HepG2 (cell line): ENCODE data around the gene RGS19. TPM values are rescaled to one million over a fixed set of nuclear protein-coding genes. Genes with fewer than 3 reads are reported as not detected.
A peak's percentile ranks its signal among the peaks of the same experiment; 100 is the strongest.

ENCODE experiments used
- CREM ChIP-seq, 2 experiments: sonication (generic) in 1 of 2; formaldehyde crosslinking in 1 of 2; IDR thresholded peaks; 2 replicates each; pipeline versions ENCODE4 v1.4.0 to v1.6.1; 2016 to 2020; ENCODE audit warnings: antibody characterized with exemption in 1 of 2, mild to moderate bottlenecking in 1 of 2, missing genetic modification reagents in 1 of 2
- DMAP1 ChIP-seq: IDR thresholded peaks from 2 replicates; pipeline ENCODE4 v1.6.1; 2016
- ETV6 ChIP-seq: sonication (generic); formaldehyde crosslinking; conservative IDR thresholded peaks from 2 replicates; pipeline ENCODE4 v1.4.0; 2020; ENCODE audit warnings: missing genetic modification reagents
- HOXA3 ChIP-seq: sonication (generic); formaldehyde crosslinking; IDR thresholded peaks from 2 replicates; pipeline ENCODE4 v1.5.0; 2020; ENCODE audit warnings: missing genetic modification reagents
- NR1H2 ChIP-seq: sonication (generic); formaldehyde crosslinking; IDR thresholded peaks from 2 replicates; pipeline ENCODE4 v1.8.1; 2022; ENCODE audit warnings: low read depth, missing genetic modification reagents, borderline replicate concordance
- POLR2A ChIP-seq, 2 experiments: IDR thresholded peaks; 2 replicates each; pipeline ENCODE4 v1.6.1; 2011; ENCODE audit warnings: low read depth in 2 of 2, low read length in 2 of 2, mild to moderate bottlenecking in 1 of 2, moderate library complexity in 1 of 2; ENCODE audit not compliant: insufficient read depth in 1 of 2
- RFX3 ChIP-seq: IDR thresholded peaks from 2 replicates; pipeline ENCODE4 v1.6.1; 2016; ENCODE audit warnings: missing biosample characterization, missing genetic modification reagents
- RFXANK ChIP-seq: IDR thresholded peaks from 2 replicates; pipeline ENCODE4 v1.6.1; 2016
- RNF2 ChIP-seq: fragments of 450-650 bp; conservative IDR thresholded peaks from 2 replicates; pipeline ENCODE4 v1.6.1; 2016; ENCODE audit warnings: low read depth
- ZBTB38 ChIP-seq: sonication (generic); formaldehyde crosslinking; IDR thresholded peaks from 2 replicates; pipeline ENCODE4 v1.5.1; 2020; ENCODE audit warnings: mild to moderate bottlenecking, missing genetic modification reagents
- ZNF121 ChIP-seq: sonication (generic); formaldehyde crosslinking; IDR thresholded peaks from 2 replicates; pipeline ENCODE4 v1.5.0; 2020; ENCODE audit warnings: mild to moderate bottlenecking, missing genetic modification reagents
- ZNF331 ChIP-seq: sonication (generic); formaldehyde crosslinking; IDR thresholded peaks from 2 replicates; pipeline ENCODE4 v1.4.0; 2020; ENCODE audit warnings: missing genetic modification reagents
- ZNF792 ChIP-seq: IDR thresholded peaks from 2 replicates; pipeline ENCODE4 v1.6.1; 2016
- ZNF816 ChIP-seq: sonication (generic); formaldehyde crosslinking; IDR thresholded peaks from 2 replicates; pipeline ENCODE4 v1.8.0; 2022; ENCODE audit warnings: missing genetic modification reagents, mild to moderate bottlenecking, borderline replicate concordance
- polyA plus RNA-seq, 8 experiments: library from polyadenylated mRNA; depleted of rRNA in 3 of 8; stranded (reverse) in 7 of 8; unstranded in 1 of 8; fragments of >200 nt; fragmentation: Illumina TruSeq in 4 of 8; extraction: Trizol in 4 of 8; gene quantifications; 2 replicates each; pipeline versions ENCODE4 v1.2.1 to v1.2.3, GENCODE V29; 2011 to 2016; ENCODE audit warnings: low read depth in 4 of 8, missing spikeins in 1 of 8, mixed read lengths in 1 of 8; ENCODE audit not compliant: insufficient read depth in 1 of 8
- total RNA-seq, 5 experiments: library from RNA; depleted of rRNA; stranded (reverse); fragments of >200 nt; fragmentation: Illumina TruSeq; extraction: Trizol; gene quantifications; 2 replicates each; pipeline ENCODE4 v1.2.3, GENCODE V29; 2016; ENCODE audit warnings: low read depth in 1 of 5
- TF ChIP-seq, protein P1 (sequence below): sonication (generic); formaldehyde crosslinking; IDR thresholded peaks from 2 replicates; pipeline ENCODE4 v1.8.1; 2022; ENCODE audit warnings: low read depth, mild to moderate bottlenecking, missing genetic modification reagents
- TF ChIP-seq, protein P2 (sequence below): IDR thresholded peaks from 2 replicates; pipeline ENCODE4 v1.6.1; 2016; ENCODE audit warnings: missing compliant biosample characterization, missing genetic modification reagents, borderline replicate concordance
- TF ChIP-seq, protein P3 (sequence below): sonication (generic); formaldehyde crosslinking; IDR thresholded peaks from 2 replicates; pipeline ENCODE4 v1.4.0; 2020; ENCODE audit warnings: missing genetic modification reagents, borderline replicate concordance

Gene RGS19
- total and polyA plus RNA-seq, 2 of the 13 experiments (the other 11 are each of a cell fraction or from before 2014, with no cell fraction given) = 10.7 to 11.9 TPM

DNA sequence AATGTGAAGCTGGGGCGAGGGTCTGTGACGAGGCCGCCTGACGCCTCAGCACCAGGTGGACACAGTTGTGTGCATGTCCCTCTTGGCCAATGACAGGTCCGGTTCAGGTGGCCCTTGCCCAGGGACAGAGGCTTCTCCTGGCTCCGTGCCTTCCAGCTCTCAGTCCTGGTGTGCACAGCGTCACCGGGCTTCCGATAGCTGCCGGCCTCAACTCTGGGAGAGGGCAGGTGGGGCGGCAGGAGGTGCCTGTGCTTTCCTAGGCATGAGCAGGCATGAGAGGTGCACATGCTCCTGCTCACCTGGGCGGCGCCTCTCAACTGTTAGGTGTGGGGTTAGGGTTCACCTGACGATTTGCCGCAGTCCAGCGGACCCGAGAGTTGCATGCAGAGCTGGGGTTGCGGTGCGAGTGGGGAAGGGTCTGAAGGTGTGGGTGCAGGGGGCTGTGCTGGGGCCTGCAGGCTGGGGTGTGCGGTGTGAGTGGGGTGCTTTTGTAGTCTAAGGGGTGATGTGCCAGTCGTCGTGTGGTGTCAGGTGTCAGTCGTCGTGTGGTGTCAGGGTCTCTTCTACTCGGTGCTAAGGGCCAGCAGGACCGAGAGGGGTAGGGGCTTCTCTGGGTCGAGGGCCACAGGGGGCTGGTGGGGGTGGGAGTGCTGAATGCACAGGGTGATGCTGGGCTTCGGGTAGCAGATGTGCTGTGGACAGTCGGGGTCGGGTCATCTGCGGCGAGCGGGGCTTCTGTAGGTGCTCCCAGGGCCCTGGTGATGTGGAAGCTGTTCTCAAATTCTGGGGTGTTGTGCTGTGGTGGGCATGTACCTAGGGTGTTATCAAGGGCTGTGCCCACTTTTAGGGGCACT lies 26.1 kb downstream of the RGS19 start (continued):
- TF ChIP-seq HOXA3 (CRISPR knock-in tag) (no peak), ZNF121 (CRISPR knock-in tag) (no peak), RFXANK (CRISPR knock-in tag) (no peak), ZNF792 (CRISPR knock-in tag) (peak; percentile 49; the same call in 1 of the 2 replicates), CREM (IDR thresholded peaks at IDR 0.05) (no peak), CREM (CRISPR knock-in tag; IDR thresholded peaks at IDR 0.05) (no peak), ZNF816 (CRISPR knock-in tag) (no peak), ZNF331 (CRISPR knock-in tag) (no peak), POLR2A (IDR thresholded peaks at IDR 0.05; ENCODE audit: insufficient read depth in 1 of 2, low read depth in 2 of 2, low read length in 2 of 2) (no peak; a peak in 1 of 4 replicates), ETV6 (CRISPR knock-in tag) (no peak), RFX3 (no peak), NR1H2 (CRISPR knock-in tag) (0 out of 2 replicates have a peak, but pooled peaks have one; percentile 59), DMAP1 (CRISPR knock-in tag) (0 out of 2 replicates have a peak, but pooled peaks have one; percentile 63), RNF2 (peak; percentile 90), ZBTB38 (CRISPR knock-in tag) (peak; percentile 67)
- TF ChIP-seq, protein P1, sequence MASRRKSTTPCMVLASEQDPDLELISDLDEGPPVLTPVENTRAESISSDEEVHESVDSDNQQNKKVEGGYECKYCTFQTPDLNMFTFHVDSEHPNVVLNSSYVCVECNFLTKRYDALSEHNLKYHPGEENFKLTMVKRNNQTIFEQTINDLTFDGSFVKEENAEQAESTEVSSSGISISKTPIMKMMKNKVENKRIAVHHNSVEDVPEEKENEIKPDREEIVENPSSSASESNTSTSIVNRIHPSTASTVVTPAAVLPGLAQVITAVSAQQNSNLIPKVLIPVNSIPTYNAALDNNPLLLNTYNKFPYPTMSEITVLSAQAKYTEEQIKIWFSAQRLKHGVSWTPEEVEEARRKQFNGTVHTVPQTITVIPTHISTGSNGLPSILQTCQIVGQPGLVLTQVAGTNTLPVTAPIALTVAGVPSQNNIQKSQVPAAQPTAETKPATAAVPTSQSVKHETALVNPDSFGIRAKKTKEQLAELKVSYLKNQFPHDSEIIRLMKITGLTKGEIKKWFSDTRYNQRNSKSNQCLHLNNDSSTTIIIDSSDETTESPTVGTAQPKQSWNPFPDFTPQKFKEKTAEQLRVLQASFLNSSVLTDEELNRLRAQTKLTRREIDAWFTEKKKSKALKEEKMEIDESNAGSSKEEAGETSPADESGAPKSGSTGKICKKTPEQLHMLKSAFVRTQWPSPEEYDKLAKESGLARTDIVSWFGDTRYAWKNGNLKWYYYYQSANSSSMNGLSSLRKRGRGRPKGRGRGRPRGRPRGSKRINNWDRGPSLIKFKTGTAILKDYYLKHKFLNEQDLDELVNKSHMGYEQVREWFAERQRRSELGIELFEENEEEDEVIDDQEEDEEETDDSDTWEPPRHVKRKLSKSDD (CRISPR knock-in tag) = no peak
- TF ChIP-seq, protein P2, sequence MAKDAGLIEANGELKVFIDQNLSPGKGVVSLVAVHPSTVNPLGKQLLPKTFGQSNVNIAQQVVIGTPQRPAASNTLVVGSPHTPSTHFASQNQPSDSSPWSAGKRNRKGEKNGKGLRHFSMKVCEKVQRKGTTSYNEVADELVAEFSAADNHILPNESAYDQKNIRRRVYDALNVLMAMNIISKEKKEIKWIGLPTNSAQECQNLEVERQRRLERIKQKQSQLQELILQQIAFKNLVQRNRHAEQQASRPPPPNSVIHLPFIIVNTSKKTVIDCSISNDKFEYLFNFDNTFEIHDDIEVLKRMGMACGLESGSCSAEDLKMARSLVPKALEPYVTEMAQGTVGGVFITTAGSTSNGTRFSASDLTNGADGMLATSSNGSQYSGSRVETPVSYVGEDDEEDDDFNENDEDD (CRISPR knock-in tag) = peak; percentile 84; the same call in 1 of the 2 replicates
- TF ChIP-seq, protein P3, sequence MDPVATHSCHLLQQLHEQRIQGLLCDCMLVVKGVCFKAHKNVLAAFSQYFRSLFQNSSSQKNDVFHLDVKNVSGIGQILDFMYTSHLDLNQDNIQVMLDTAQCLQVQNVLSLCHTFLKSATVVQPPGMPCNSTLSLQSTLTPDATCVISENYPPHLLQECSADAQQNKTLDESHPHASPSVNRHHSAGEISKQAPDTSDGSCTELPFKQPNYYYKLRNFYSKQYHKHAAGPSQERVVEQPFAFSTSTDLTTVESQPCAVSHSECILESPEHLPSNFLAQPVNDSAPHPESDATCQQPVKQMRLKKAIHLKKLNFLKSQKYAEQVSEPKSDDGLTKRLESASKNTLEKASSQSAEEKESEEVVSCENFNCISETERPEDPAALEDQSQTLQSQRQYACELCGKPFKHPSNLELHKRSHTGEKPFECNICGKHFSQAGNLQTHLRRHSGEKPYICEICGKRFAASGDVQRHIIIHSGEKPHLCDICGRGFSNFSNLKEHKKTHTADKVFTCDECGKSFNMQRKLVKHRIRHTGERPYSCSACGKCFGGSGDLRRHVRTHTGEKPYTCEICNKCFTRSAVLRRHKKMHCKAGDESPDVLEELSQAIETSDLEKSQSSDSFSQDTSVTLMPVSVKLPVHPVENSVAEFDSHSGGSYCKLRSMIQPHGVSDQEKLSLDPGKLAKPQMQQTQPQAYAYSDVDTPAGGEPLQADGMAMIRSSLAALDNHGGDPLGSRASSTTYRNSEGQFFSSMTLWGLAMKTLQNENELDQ (CRISPR knock-in tag) = no peak
